K562 (cell line): Measurements from ENCODE around the gene CPOX. TPM values are rescaled to one million over a fixed set of nuclear protein-coding genes. Genes with fewer than 3 reads are reported as not detected.

Experiments used
- CBX3 ChIP-seq, 2 experiments: IDR thresholded peaks; 1 replicate in 1 of 2; 2 replicates in 1 of 2; pipeline ENCODE4 v1.6.1; 2012; ENCODE audit warnings: inconsistent platforms in 2 of 2, low read length in 2 of 2, borderline replicate concordance in 1 of 2, control low read depth in 1 of 2
- EGR1 ChIP-seq: fragments of 450-650 bp; conservative IDR thresholded peaks from 2 replicates; pipeline ENCODE4 v1.6.1; 2017; ENCODE audit warnings: mild to moderate bottlenecking
- MITF ChIP-seq: IDR thresholded peaks from 2 replicates; pipeline ENCODE4 v1.6.1; 2014; ENCODE audit warnings: antibody characterized with exemption
- MNT ChIP-seq, 2 experiments: fragments of 450-650 bp; conservative IDR thresholded peaks; 2 replicates each; pipeline ENCODE4 v1.6.1; 2017; ENCODE audit warnings: mild to moderate bottlenecking in 2 of 2, moderate library complexity in 2 of 2
- POLR2A ChIP-seq: fragments of 450-650 bp; conservative IDR thresholded peaks from 2 replicates; pipeline ENCODE4 v1.6.1; 2016
- PYGO2 ChIP-seq: fragments of 450-650 bp; IDR thresholded peaks from 2 replicates; pipeline ENCODE4 v1.6.1; 2016; ENCODE audit warnings: mild to moderate bottlenecking, missing genetic modification characterization, moderate library complexity, missing compliant biosample characterization
- REST ChIP-seq, 2 experiments: fragments of 450-650 bp; formaldehyde crosslinking in 1 of 2; IDR thresholded peaks; 2 replicates each; pipeline versions ENCODE4 v1.4.0 to v1.6.1; 2014 to 2020; ENCODE audit warnings: mild to moderate bottlenecking in 2 of 2, borderline replicate concordance in 1 of 2, low read depth in 1 of 2
- SIX5 ChIP-seq, 2 experiments: IDR thresholded peaks; 2 replicates each; pipeline ENCODE4 v1.6.1; 2011; ENCODE audit warnings: low read length in 2 of 2, borderline replicate concordance in 1 of 2, low read depth in 1 of 2, mild to moderate bottlenecking in 1 of 2, moderate library complexity in 1 of 2; ENCODE audit not compliant: insufficient read depth in 1 of 2
- SMAD3 ChIP-seq: fragments of 450-650 bp; formaldehyde crosslinking; conservative IDR thresholded peaks from 2 replicates; pipeline ENCODE4 v1.4.0; 2020; ENCODE audit warnings: mild to moderate bottlenecking
- TBP ChIP-seq: optimal IDR thresholded peaks from 2 replicates; pipeline ENCODE3; 2011; ENCODE audit warnings: low read depth, low read length, improper control_type of control experiment
- TGIF2 ChIP-seq: sonication (generic); formaldehyde crosslinking; IDR thresholded peaks from 2 replicates; pipeline ENCODE4 v1.8.1; 2022; ENCODE audit warnings: mild to moderate bottlenecking, missing genetic modification reagents, moderate library complexity
- ZNF146 ChIP-seq: IDR thresholded peaks from one replicate; pipeline ENCODE4 v1.6.1; 2018; ENCODE audit warnings: missing compliant biosample characterization; ENCODE audit not compliant: unreplicated experiment
- ZNF280B ChIP-seq: fragments of 250-450 bp; sonication (Bioruptor Pico); IDR thresholded peaks from 2 replicates; pipeline ENCODE4 v1.5.1; 2021; ENCODE audit warnings: mild to moderate bottlenecking
- polyA plus RNA-seq, 8 experiments: library from polyadenylated mRNA; depleted of rRNA in 4 of 8; stranded (reverse) in 5 of 8; unstranded in 3 of 8; fragments of >200 nt; fragmentation: Nextera tagmentation in 2 of 8; fragmentation: Illumina TruSeq in 1 of 8; extraction: Ambion mirVana in 2 of 8; extraction: Trizol in 1 of 8; gene quantifications; 2 replicates each; pipeline versions ENCODE4 v1.2.1 to v1.2.3, GENCODE V29; 2011 to 2014; ENCODE audit warnings: inconsistent platforms in 1 of 8, missing spikeins in 1 of 8
- total RNA-seq, 7 experiments: library from RNA; depleted of rRNA in 6 of 7; stranded (reverse); fragments of >200 nt in 6 of 7; fragmentation: Illumina TruSeq in 2 of 7; extraction: Trizol in 2 of 7; gene quantifications; 2 replicates each; pipeline versions ENCODE4 v1.2.1 to v1.2.3, GENCODE V29; 2011 to 2021; ENCODE audit warnings: low replicate concordance in 1 of 7

CPOX gene
- total and polyA plus RNA-seq, 9 of the 15 experiments (the other 6 are each of a cell fraction or from before 2014, with no cell fraction given): 14.6 to 82.1 (median 24.8) TPM

GRCh38 chr3:98593046-98593936, at the start of gene CPOX (continued):
- peak; percentile 65 for TF ChIP-seq REST (IDR thresholded peaks at IDR 0.05; ENCODE audit: borderline replicate concordance)
- no peak for TF ChIP-seq REST (CRISPR knock-in tag; IDR thresholded peaks at IDR 0.05; ENCODE audit: low read depth)
- peak; percentile 46 to 64; a peak in 3 of 4 replicates for TF ChIP-seq SIX5 (IDR thresholded peaks at IDR 0.05; ENCODE audit: borderline replicate concordance in 1 of 2, insufficient read depth in 1 of 2, low read depth in 1 of 2, low read length in 2 of 2)
- TF ChIP-seq TBP: peak; percentile 57
- peak; percentile 79 for TF ChIP-seq POLR2A
- peak; percentile 97 for TF ChIP-seq EGR1
- TF ChIP-seq CBX3 (IDR thresholded peaks at IDR 0.05; ENCODE audit: borderline replicate concordance in 1 of 2, low read length in 2 of 2): no peak
- TF ChIP-seq TGIF2 (CRISPR knock-in tag): 0 out of 2 replicates have a peak, but pooled peaks have one; percentile 38
- no peak for TF ChIP-seq PYGO2 (tag)
- TF ChIP-seq MNT (conservative IDR thresholded peaks at IDR 0.05): peak; percentile 50 to 80
- no peak for TF ChIP-seq ZNF280B (CRISPR knock-in tag)
- no peak for TF ChIP-seq ZNF146 (CRISPR knock-in tag)
- TF ChIP-seq SMAD3 (CRISPR knock-in tag): no peak
- 0 out of 2 replicates have a peak, but pooled peaks have one; percentile 49 for TF ChIP-seq MITF
